GM19397 (cell line): ENCODE measurements around the gene GHRHR.

ENCODE experiments used
- ATAC-seq: cut with Tn5 transposase; IDR thresholded peaks from one replicate; pipeline ENCODE4 v1.9.1; 2021; ENCODE audit warnings: mild to moderate bottlenecking, moderate library complexity; ENCODE audit not compliant: unreplicated experiment

GHRHR gene

DNA sequence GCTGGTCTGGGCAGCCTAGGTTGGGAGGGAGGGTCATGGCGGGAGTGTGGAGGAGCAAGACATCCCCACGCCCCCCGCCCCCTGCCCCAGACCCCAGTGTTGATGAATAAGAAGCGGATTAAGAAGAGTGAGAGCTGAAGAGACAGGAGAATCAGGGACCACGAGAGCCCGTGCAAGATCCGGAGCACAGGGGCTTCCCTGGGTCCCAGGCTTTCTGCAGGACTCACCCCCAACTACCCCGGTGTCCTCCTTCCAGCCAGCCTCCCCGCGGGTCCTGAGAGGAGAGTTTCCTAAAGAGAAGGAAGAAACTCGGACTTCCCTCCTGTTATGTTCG is 20.1 kb downstream of the GHRHR start:
- ATAC-seq, result no peak

DNA sequence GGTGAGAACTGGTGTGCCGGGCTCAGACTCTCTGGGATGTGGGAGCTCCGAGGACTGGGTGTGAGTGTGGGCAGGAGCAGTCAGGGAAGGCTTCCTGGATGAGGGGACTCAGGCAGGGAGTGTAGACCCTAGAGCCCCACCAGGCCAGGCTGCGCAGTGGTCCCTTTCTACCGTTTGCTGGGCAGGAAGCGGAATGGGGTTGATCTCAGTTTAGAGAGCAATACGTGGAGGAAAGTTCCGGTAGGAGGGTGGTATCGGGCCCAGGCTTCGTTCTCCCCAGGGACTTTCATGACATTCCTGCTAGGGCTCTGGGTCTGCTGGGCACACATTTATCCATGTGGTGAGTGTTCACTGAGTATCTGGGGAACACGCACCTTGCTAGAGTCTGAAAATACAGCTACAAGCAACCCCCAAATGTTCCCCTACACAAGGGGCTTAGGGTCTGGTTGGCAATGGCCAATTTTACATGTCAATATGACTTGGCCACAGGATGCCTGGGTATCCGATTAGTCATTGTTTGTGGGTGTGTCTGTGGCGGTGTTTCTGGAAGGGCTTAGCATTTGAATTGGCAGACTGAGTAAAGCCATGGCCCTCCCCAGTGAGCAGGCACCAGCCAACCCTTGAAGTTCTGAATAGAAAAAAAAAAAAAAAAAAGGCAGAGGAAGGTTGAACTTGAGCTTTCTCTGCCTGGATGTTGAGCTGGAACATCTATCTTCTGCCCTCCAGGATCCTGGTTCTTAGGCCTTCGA is 20.8 kb downstream of the GHRHR start:
- ATAC-seq, result no peak

DNA sequence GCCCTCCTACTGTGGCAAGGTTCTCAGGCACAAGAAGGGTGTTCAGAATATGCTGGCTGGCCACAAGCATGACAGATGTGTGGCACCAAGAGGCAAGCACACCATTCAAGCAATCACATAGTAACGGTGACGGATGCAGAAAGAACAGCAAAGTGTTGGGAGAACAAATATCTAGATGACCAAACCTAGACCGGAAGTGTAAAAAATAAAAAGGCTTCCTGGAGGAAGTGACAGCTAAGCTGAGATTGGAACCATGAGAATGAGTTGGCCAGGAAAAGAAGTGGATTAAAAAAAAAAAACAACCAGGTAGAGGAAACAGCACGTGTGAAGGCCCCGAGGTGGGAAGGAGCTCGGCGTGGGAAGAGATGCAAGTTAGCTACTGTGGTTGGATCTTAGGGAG is 22.0 kb downstream of the GHRHR start:
- ATAC-seq, result no peak

DNA sequence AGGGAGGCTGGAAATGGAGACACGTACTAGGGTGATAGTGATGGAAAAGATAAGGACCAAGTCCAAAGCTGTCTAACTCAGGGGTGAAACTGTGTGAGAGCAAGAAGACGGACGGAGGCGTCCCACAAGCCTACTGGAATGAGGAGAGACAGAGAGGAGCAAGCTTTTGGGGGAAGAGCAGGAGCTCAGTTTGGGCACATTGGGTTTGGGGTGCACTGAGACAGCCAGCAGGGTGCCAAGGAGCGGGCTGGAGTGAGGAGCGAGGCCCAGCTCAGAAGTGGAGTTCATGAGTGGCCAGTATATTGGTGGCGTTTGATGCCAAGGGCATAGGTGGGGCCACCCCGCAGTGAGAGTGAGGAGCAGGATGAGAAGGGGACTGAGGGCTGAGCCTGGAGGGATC is 22.6 kb downstream of the GHRHR start:
- no peak for ATAC-seq

DNA sequence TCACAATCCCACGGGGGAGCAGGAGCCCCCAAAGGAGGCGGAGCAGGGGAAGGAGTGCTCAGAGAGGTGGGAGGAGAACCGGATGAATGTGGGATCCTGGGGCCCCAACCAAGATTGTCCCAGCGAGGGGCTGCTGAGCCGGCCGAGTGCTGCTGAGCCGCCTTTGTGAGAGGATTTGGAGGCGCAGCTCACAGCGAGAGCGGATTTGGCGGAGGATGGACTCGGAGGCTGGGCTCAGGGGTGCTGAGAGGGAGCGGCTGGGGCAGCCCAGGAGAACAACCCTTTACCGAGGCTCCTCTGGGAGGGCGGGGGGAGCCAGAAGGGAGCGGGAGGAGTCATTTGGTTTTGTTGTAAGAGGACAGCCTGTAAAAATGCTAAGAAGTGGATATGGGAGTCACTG is 23.0 kb downstream of the GHRHR start:
- no peak for ATAC-seq

DNA sequence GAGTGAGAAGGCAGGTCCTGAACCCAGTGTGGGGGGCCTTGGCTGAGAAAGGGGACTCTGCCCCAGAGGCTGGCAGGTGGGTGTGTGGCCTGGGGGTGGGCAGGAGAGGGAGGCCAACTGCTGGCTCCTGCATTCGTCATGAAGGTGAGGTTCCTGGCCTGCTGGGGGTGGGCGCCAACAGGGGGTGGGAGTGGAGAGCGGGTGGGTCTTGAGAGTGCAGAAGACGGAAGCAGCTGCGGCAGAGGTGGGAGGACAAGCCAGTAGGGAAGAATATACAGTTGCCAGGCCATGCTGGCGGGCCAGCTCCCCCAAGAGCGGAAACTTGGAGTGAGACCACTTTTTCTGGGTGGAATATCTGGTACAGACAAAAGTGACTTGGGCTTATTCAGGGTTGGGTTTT is 23.4 kb downstream of the GHRHR start:
- no peak for ATAC-seq

DNA sequence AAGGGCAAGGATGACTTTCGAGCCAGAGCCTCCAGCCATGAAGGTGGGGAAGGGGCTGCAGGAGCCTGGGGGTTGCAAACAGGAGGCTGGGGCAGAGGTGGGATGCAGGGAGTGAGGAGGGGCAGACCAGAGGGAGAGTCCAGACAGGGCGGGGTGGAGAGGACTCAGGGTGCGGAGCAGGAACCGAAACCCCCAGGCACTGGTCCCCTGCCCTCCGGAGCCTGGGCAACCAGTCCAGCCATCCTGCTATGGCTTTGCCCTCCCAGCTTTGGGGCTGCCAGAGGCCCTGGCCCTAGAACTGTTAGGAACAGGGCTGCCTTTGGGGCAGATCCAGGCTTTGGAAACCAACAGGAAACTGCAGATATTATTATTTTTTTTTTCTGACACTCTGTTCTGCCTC is 24.2 kb downstream of the GHRHR start:
- no peak for ATAC-seq

DNA sequence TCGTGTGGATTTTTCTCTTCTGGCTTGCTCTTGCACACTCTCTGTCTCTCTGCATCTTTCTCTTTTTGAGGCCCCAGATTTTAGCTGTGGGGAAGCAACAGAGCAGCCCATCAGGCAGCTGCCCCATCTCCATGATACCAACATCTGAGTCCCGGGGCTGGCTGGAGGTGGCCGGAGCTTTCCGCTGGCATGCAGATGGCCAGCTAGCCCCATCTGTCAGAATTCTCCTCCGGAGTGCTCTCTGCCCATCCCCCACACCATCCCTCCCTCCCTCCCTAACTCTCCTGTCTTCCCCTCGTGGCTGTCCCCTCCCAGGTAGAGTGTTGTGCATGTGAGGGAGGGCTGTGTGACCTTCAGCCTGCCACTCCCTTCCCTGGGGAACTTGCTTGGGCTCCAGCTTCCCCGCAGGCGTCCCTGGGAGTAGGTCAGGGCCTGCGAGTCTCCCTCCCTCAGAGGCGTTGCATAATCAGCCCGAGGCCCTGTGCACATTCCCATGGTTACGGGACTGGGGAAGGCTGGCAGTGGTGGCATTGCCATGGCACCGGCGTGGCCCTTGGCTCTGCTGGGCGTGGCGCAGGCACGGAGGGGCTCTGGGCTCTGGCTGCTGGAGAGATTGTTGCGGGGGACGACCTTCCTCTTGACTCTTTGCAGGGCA is 24.7 kb downstream of the GHRHR start:
- no peak for ATAC-seq

DNA sequence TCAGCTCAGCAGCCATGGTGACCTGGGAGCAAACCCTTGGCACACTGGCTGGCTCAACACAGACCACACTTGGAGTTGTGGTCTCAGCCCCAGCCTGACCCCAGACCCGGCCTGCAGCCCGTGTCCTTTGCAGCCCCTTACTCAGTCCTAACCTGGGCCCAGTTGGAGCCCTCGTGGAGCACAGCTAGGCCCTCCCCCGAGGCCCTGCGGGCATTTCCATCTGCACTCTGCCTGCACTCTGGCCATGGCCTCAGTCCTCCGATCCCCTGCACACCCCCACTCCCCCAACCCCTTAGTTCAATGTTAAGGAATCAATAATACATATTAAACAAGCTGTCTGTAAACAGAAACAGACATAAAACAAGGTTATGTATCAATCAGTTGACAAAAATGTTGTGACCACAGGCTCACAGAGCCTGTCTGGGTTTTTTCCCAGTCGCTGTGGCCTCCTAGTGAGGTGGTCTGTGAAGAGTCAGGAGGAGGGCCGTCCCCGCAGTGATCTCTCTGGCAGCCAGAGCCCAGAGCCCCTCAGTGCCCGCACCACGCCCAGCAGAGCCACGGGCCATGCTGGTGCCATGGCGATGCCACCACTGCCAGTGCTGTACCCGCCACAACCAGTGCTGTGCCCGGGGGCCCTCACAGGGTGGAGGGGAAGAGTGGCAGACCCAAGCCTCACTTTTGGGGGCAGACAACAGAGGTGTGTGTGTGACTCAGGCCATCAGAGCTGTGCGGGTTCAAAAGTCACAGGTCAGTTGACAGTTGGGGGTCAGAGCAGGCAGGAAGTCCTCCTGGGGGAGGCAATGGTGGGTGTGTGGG is 25.5 kb downstream of the GHRHR start:
- ATAC-seq, result no peak

DNA sequence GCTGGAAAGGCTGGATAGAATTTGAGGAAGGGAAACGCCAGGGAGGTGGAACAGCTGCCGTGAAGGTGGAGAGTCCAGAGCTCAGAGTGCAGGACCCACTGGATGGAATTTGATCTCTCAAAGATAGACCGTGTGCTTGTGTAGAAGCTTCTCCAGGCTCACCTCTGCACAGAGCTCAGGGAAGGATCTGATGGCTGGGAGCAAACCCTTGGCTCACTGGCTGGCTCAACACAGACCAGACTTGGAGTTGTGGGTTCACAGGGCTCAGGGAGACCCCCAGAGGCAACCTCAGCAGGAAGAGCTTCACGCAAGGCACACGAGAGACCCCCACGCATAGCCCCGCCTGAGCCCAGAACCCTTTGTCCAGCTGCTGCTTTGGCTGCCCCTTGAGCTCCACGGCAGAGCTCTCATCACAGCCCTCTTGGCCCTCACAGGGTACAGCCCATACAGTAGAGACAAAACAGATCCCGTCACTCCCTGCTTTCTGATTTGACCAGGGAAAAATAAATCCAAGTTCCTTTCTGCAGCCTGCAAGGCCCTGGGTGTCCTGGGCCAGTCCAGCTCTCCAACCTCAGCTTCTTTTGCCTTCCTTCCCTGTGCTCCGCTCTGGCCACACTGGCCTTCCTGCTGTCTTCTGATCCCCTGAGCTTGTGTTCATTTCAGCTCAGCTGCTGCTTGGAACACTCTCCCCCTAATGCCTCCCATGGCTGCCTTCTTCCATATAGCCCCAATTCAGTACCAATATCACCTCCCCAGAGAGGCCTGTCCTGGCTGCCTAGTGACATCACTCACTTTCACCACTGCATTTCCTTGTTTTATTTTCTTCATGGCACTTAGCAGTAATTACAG is 26.3 kb downstream of the GHRHR start:
- no peak for ATAC-seq

DNA sequence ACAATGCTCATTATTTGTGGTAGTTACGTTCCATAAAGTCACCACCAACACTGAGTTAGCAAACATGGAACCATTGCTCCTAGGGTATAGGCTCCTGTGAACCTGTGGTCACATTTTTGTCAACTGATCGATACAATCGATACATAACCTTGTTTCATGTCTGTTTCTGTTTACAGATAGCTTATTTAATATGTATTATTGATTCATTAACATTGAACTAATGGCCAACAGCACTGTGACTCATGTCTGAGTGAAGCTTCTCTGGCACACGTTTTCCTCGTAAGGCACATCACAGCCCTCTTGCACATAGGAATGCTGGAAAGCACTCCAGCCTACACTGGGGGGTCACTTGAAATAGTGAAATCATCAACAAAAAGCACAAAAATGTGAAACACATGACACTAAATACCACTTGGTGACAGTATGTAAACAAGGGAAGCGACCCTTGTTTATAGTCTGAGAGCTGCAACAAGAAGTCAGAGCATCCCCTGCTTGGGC is 27.0 kb downstream of the GHRHR start:
- no peak for ATAC-seq

DNA sequence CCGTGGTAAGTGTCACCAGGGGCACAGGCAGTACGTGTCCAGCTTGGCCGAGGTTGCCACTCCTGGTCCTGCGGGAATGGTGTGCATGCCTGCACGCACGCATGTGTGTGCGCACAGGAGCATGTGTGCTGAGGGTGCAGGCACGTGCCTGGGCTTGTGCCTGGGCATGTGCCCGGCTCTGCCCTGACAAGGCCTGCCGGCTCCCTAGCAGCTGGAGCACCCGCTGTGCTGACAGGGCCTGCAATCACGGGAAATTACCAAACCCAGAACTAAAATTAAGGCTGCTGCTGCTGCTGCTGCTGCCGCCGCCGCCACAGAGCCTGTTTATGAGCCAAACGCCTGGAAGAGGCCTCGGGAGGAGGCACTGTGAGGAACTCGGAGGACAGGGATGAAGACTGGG is 28.7 kb downstream of the GHRHR start:
- no peak for ATAC-seq

DNA sequence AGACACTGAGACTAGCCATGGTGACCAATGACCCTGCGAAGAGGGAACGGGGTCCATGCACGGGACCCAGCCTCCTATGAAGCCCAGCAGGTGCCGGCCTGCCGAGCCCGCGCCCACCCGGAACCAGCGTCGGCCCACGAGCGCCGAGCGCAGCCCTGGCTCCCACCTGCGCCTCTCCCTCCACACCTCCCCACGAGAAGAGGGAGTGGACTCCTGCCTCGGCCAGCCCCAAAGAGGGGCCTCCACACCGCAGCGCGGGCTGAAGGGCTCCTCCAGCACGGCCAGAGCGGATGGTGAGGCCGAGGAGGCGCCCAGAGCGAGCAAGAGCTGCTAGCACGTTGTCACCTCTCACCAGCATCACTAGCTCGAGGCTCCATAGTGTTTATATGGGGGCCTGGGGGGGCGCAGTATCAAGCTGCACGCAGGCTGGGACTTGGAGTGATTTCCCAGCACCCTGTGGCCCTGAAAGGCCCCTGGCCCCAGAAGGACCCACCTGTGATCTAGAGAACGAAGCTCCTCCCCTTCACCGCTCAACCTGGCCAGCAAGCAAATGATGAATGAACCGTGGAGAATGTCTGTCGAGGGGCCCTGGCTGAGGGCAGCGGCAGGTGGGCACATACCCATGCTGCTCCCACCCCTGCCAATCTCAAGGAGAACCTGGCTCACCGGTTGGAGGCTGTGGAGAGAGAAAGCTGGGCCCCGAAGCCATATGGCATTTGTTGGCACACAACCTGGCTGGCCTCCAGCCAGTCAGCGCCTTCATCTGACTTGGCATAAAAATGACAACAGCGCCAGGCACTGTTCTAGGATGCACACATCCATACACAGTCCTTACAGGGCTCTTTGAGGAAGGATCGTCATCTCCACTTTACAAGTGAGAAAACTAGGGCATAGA is 30.7 kb downstream of the GHRHR start:
- no peak for ATAC-seq

DNA sequence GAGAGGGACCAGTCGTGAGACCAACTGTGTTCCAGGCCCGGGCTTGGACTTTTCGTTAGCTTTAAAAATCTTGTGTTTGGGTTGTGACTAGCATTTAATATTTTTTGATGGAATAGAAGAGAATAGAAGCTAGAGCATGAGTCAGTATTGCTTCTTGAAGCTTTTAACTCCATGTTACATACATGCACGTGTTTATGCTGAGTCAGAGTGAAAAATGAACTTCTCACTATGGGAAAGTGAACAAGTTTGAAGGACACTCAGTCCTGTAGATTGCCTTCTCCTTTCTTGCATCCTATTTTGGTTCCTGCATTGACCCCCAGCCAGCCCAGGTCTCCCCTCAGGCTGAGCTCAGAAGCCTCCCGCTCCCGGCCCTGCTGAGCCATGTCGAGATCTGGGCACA is 31.8 kb downstream of the GHRHR start:
- ATAC-seq, result no peak

DNA sequence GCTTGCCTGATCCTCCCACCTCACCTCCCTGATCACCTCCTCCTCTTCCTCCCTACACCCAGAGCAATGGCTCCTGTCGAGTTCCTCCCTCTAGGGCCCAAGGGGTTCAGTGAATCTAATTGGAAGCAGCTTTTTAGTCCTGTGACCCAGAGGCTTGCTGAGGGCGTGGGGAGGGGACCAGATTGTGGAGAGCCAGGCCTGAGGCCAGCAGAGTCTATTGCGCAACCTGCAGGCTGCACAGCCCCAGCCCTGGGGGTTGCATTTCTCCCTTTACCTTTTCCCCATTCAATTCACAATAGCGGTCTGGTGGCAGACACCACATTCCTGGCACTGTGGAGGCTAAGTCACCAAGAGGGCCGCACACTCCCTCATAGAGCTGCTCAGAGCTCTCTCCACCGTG is 32.5 kb downstream of the GHRHR start:
- ATAC-seq, result no peak

DNA sequence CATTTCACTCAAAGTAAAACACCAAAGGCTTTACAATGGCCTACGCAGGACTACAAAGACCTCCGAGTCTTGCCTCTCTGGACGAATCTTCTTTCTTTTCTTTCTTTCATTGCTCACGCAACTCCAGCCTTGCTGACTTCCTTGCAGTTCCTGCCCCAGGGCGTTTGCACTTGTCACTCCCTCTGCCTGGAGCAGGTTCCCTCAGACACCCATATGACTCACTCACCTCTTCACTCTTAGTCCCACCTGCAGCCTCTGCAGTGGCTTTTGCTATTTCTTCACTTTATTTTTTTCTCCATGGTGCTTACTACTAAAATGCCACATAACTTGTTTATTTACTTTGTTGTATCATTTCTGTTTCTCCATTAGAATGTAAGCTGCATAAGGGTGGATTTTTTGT is 33.1 kb downstream of the GHRHR start:
- ATAC-seq, result no peak

DNA sequence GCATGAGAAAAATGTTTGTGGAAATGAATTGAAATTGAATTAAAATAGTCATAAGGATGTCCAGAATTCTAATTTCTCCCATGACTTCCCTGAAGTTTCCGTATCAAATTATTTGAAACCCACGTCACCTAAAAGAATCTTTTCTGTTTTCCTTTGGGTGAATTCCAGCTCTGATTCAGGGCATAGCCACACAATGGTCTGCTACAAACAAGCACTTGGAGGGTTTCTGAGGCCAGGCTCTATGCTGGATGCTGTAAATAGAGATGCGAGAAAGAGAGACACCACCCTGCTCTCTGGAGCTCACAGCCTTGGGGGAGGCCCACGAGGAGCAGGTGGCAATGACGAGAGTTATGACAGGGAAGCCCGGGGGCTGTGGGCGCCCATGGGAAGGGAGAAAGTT is 33.6 kb downstream of the GHRHR start:
- ATAC-seq, result no peak

DNA sequence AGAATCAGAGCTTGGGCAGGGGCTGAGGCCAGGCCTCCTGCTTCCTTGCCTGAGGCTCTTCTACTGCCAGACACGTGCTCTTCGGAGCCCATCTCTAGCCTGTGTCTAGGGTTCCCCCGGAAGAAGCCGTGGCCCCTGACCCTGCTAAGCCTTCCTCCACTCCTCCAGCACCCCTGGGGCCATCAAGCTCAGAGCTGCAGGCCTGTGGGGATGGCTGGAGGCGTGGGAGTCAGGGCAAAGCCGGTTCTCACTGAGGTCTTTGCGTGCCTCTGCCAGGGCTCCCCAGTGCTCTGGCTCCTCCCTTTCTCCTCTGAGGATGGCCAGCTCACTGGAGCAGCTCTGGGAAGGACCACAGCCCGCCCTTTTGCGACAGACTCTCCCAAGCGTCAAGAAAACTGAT is 34.4 kb downstream of the GHRHR start:
- no peak for ATAC-seq

DNA sequence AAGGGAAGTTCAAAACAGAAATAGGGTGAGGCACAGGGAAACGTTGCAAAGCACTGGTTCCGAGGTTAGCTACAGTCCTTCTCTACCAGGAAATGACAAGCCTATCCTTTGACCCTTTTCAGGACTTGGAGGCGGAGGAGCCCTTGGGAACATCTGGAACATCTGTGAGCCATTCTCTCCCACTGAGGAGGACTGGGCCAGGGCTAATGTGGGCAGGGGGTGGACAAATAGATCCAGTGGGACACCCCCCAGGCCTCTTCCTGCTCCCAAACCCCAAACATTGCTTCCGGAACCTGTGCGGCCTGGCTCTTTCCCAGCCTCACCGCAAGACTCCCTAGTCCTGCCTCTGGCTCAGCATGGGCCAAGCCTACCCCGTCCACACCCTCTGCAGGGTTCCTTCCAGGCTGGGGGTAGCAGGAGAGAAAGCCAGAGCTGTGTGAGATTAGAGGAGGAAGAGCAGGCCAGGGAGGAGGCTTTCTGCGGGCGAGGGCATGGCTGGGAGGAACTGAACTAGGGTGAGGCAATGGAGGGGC is 36.5 kb downstream of the GHRHR start:
- ATAC-seq, result no peak

DNA sequence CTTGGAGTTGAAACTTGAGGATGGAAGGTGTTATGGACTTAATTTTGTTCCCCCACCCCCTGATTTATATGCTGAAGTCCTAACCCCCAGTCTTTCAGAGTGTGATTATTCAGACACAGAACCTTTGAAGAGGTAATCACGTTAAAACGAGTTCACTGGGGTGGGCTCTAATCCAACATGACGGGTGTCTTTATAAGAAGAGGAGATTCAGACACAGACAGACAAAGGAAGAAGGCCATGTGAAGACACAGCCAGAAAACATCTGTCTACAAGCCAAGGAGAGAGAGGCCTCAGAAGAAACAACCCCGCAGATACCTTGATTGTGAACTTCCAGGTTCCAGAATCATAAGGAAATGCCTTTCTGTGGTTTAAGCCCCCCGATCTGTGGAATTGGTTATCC is 37.0 kb downstream of the GHRHR start:
- ATAC-seq, result no peak
